GM21423 (cell line): Measurements from ENCODE around the gene KRT75.
"Not testable (repeated sequence)": the region's sequence is repeated elsewhere in the genome, so short reads cannot be mapped to it uniquely, and the experiment has no call there.

Source experiments
- ATAC-seq: cut with Tn5 transposase; IDR thresholded peaks from one replicate; pipeline ENCODE4 v1.9.1; 2021; ENCODE audit warnings: mild to moderate bottlenecking, moderate library complexity; ENCODE audit not compliant: unreplicated experiment

Gene KRT75

GRCh38 chr12:52418576-52419110, 15.5 kb downstream of the KRT75 start:
- ATAC-seq = no peak

GRCh38 chr12:52417740-52418139, 16.4 kb downstream of the KRT75 start:
- ATAC-seq = no peak

- no peak for ATAC-seq
These were observed 17.4 kb downstream of the KRT75 start for GRCh38 chr12:52416795-52417194.

GRCh38 chr12:52415870-52416750, 18.1 kb downstream of the KRT75 start:
- ATAC-seq = no peak

- ATAC-seq = no peak
These were observed 19.2 kb downstream of the KRT75 start for GRCh38 chr12:52414936-52415335.

- ATAC-seq = no peak
These were observed 20.3 kb downstream of the KRT75 start for GRCh38 chr12:52413782-52414345.

- no peak for ATAC-seq
These were observed 21.0 kb downstream of the KRT75 start for GRCh38 chr12:52413202-52413601.

GRCh38 chr12:52411815-52412214, 22.4 kb downstream of the KRT75 start:
- no peak for ATAC-seq

- ATAC-seq = not testable (repeated sequence)
These were observed 23.5 kb downstream of the KRT75 start for GRCh38 chr12:52410589-52411248.

- no peak for ATAC-seq
These were observed 26.3 kb downstream of the KRT75 start for GRCh38 chr12:52407918-52408317.

- no peak for ATAC-seq
These were observed 28.2 kb downstream of the KRT75 start, which contains the start of gene KRT82 for GRCh38 chr12:52405922-52406385. Gene KRT82, minus strand, starts transcription at chr12:52406335. Its CDS starts 58 bp downstream, at chr12:52406277.

GRCh38 chr12:52404951-52405350, 29.2 kb downstream of the KRT75 start:
- no peak for ATAC-seq

GRCh38 chr12:52403561-52403960, 30.6 kb downstream of the KRT75 start:
- no peak for ATAC-seq

- ATAC-seq = no peak
These were observed 31.2 kb downstream of the KRT75 start for GRCh38 chr12:52402873-52403540.

GRCh38 chr12:52402377-52402776, 31.8 kb downstream of the KRT75 start:
- ATAC-seq = no peak

- no peak for ATAC-seq
These were observed 32.2 kb downstream of the KRT75 start for GRCh38 chr12:52401926-52402325.

GRCh38 chr12:52401526-52401925, 32.6 kb downstream of the KRT75 start:
- no peak for ATAC-seq

- ATAC-seq = no peak
These were observed 33.3 kb downstream of the KRT75 start for GRCh38 chr12:52400906-52401305.

GRCh38 chr12:52399756-52400155, 34.4 kb downstream of the KRT75 start:
- no peak for ATAC-seq

GRCh38 chr12:52398176-52398575, 36.0 kb downstream of the KRT75 start:
- no peak for ATAC-seq

- no peak for ATAC-seq
These were observed 37.5 kb downstream of the KRT75 start for GRCh38 chr12:52396656-52397055.
